ENCODE data around the gene CTU1. TPM values are rescaled to one million over a fixed set of nuclear protein-coding genes. Genes with fewer than 3 reads are reported as not detected.

Gene CTU1
- total RNA-seq, 1 donor, result 5.2 TPM

GRCh38 chr19:51108805-51109146 is 567 bp upstream of the CTU1 start:
- no peak for TF ChIP-seq CTCF (IDR thresholded peaks at IDR 0.05; ENCODE audit: insufficient read depth, low read depth, low read length)
- no peak for DNase-seq (ENCODE audit: low read depth)
- H3K4me3 ChIP-seq (ENCODE audit: low read depth, low read length), result peak overlapping the region; percentile 71

GRCh38 chr19:51107406-51108065 is 673 bp downstream of the CTU1 start:
- no peak for DNase-seq (ENCODE audit: low read depth)
- TF ChIP-seq CTCF (IDR thresholded peaks at IDR 0.05; ENCODE audit: insufficient read depth, low read depth, low read length), result no peak
- H3K4me3 ChIP-seq (ENCODE audit: low read depth, low read length), result peak overlapping the region; percentile 71

GRCh38 chr19:51103926-51104341 is 4.3 kb downstream of the CTU1 start:
- no peak for TF ChIP-seq CTCF (IDR thresholded peaks at IDR 0.05; ENCODE audit: insufficient read depth, low read depth, low read length)
- H3K4me3 ChIP-seq (ENCODE audit: low read depth, low read length), result no peak overlapping the region
- no peak for DNase-seq (ENCODE audit: low read depth)

- no peak for TF ChIP-seq CTCF (IDR thresholded peaks at IDR 0.05; ENCODE audit: insufficient read depth, low read depth, low read length)
- DNase-seq (ENCODE audit: low read depth), result no peak
- no peak overlapping the region for H3K4me3 ChIP-seq (ENCODE audit: low read depth, low read length)
Observed at GRCh38 chr19:51102991-51103390, 5.2 kb downstream of the CTU1 start.

- TF ChIP-seq CTCF (IDR thresholded peaks at IDR 0.05; ENCODE audit: insufficient read depth, low read depth, low read length), result no peak
- H3K4me3 ChIP-seq (ENCODE audit: low read depth, low read length), result no peak overlapping the region
- peak; percentile 76 for DNase-seq (ENCODE audit: low read depth)
Observed at GRCh38 chr19:51101171-51101865, 6.9 kb downstream of the CTU1 start.

GRCh38 chr19:51100601-51101000 is 7.6 kb downstream of the CTU1 start:
- no peak for TF ChIP-seq CTCF (IDR thresholded peaks at IDR 0.05; ENCODE audit: insufficient read depth, low read depth, low read length)
- DNase-seq (ENCODE audit: low read depth), result no peak
- no peak overlapping the region for H3K4me3 ChIP-seq (ENCODE audit: low read depth, low read length)

GRCh38 chr19:51099047-51099382 is 9.2 kb downstream of the CTU1 start:
- TF ChIP-seq CTCF (IDR thresholded peaks at IDR 0.05; ENCODE audit: insufficient read depth, low read depth, low read length), result no peak
- no peak overlapping the region for H3K4me3 ChIP-seq (ENCODE audit: low read depth, low read length)
- no peak for DNase-seq (ENCODE audit: low read depth)

Measured in fibroblast of villous mesenchyme (primary cell).